Bronchial epithelial cell (primary cell): ENCODE results near the gene SEPTIN7. TPM values are rescaled to one million over a fixed set of nuclear protein-coding genes. Genes with fewer than 3 reads are reported as not detected.

ENCODE experiments used
- DNase-seq: peaks from one replicate; pipeline ENCODE4 v3.0.0-alpha.2; 2010; ENCODE audit warnings: low read depth
- FAIRE-seq: peaks from 2 replicates; lab custom pipeline; 2011; peaks lifted over from hg19 to GRCh38; lab: Jason Lieb, UNC
- H3K27me3 ChIP-seq: 2 replicates; pipeline ENCODE4 v1.5.1; 2011; ENCODE audit warnings: low read length; ENCODE audit not compliant: control insufficient read depth, insufficient read depth
- H3K36me3 ChIP-seq: 2 replicates; pipeline ENCODE4 v1.5.1; 2011; ENCODE audit warnings: low read length; ENCODE audit not compliant: control insufficient read depth, insufficient read depth
- H3K4me3 ChIP-seq: 2 replicates; pipeline ENCODE4 v1.5.1; 2011; ENCODE audit warnings: mild to moderate bottlenecking, low read depth, low read length, control low read depth
- total RNA-seq: library from RNA; depleted of rRNA; stranded (reverse); fragments of >200 nt; gene quantifications from 2 replicates; pipeline ENCODE4 v1.2.1, GENCODE V29; 2014
- TF ChIP-seq, protein P1 (sequence below): IDR thresholded peaks from 2 replicates; pipeline ENCODE4 v1.5.1; 2011; ENCODE audit warnings: mild to moderate bottlenecking, moderate library complexity, low read length, control low read depth, inconsistent platforms; ENCODE audit not compliant: insufficient read depth, severe bottlenecking

SEPTIN7 gene
- total RNA-seq, 1 donor from 2014 or later, result 65.0 TPM

GRCh38 chr7:35846816-35847412, 46.1 kb downstream of the SEPTIN7 start:
- peaks cover 4% of the 10 kb centered on the region for H3K36me3 ChIP-seq
- H3K27me3 ChIP-seq, result no peaks in the 10 kb centered on the region
- FAIRE-seq (no peak), DNase-seq (no peak)
- no peak overlapping the region for H3K4me3 ChIP-seq
- TF ChIP-seq, protein P1, sequence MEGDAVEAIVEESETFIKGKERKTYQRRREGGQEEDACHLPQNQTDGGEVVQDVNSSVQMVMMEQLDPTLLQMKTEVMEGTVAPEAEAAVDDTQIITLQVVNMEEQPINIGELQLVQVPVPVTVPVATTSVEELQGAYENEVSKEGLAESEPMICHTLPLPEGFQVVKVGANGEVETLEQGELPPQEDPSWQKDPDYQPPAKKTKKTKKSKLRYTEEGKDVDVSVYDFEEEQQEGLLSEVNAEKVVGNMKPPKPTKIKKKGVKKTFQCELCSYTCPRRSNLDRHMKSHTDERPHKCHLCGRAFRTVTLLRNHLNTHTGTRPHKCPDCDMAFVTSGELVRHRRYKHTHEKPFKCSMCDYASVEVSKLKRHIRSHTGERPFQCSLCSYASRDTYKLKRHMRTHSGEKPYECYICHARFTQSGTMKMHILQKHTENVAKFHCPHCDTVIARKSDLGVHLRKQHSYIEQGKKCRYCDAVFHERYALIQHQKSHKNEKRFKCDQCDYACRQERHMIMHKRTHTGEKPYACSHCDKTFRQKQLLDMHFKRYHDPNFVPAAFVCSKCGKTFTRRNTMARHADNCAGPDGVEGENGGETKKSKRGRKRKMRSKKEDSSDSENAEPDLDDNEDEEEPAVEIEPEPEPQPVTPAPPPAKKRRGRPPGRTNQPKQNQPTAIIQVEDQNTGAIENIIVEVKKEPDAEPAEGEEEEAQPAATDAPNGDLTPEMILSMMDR, result no peak

- TF ChIP-seq, protein P1, result no peak
- Histone ChIP-seq H3K27me3 (no peaks in the 10 kb centered on the region), H3K4me3 (no peak overlapping the region), H3K36me3 (peaks cover 4% of the 10 kb centered on the region)
- FAIRE-seq (no peak), DNase-seq (no peak)
These were observed 47.9 kb downstream of the SEPTIN7 start for GRCh38 chr7:35848725-35849124.

DNA sequence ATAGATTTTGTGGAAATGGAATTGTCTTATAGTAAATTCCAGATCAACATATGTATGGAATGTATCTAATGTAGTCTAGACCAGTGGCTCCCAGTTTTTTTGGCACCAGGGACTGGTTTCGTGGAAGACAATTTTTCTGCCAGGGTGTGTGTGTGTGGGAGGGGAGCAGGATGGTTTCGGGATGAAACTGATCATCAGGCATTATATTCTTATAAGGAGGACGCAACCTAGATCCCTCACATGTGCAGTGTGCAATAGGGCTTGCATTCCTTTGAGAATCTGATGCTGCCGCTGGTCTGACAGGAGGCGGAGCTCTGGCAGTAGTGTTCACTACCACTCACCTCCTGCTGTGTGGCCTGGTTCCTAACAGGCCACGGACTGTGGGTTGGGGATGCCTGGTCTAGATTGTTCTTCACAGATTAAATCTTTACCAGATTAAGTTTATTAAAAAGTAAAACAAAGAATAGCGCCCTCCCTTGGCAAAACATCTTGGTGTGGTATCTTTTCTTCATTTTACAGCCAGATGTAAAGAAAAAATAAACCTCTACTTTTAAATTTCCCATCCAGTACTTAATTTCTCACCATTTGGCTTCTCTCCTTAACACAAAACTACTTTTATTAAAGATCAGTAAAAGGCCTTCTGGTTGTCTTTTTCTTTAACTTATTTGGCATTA, 48.4 kb downstream of the SEPTIN7 start:
- Histone ChIP-seq H3K4me3 (no peak overlapping the region), H3K36me3 (peaks cover 4% of the 10 kb centered on the region), H3K27me3 (no peaks in the 10 kb centered on the region)
- FAIRE-seq, result no peak
- TF ChIP-seq, protein P1, result no peak
- DNase-seq, result no peak

DNA sequence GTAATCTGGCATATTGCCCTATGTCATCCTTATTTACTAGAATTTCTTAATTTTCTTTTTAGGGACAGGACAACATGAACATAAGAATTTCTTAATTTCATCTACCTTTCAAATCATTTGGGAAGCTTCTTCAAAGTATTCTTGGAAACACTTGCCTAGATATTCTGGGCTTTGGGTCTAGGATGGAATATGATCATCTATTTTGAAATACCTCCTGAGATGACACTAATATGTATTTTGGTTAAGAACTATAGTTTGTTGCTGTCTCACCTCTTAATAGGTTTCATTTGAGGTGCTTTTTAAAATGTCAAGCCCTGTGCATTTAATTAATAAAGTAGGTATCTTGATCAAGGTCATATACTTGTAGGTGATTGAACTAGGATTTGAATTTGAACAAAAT, 49.1 kb downstream of the SEPTIN7 start:
- TF ChIP-seq, protein P1, result no peak
- Histone ChIP-seq H3K36me3 (peaks cover 4% of the 10 kb centered on the region), H3K4me3 (no peak overlapping the region), H3K27me3 (no peaks in the 10 kb centered on the region)
- DNase-seq (no peak), FAIRE-seq (no peak)

Other genes with a start within 250 kb of the SEPTIN7 start
- gene HERPUD2, start 105.9 kb upstream of the SEPTIN7 start, total RNA-seq, result 32.9 and 36.1 TPM in 2 replicates